HepG2 (cell line): ENCODE data around the gene CCDC97. TPM values are rescaled to one million over a fixed set of nuclear protein-coding genes. Genes with fewer than 3 reads are reported as not detected.

ENCODE experiments used
- AGO2 ChIP-seq: fragments of 200-400 bp; formaldehyde crosslinking; optimal IDR thresholded peaks from 2 replicates; pipeline ENCODE3; 2017; ENCODE audit warnings: mild to moderate bottlenecking, low read depth, low read length, moderate library complexity
- ARNT ChIP-seq: fragments of 450-650 bp; IDR thresholded peaks from 2 replicates; pipeline ENCODE4 v1.6.1; 2017
- BRD4 ChIP-seq: sonication (generic); formaldehyde crosslinking; IDR thresholded peaks from 2 replicates; pipeline ENCODE4 v1.4.0; 2020; ENCODE audit warnings: missing genetic modification reagents
- EP300 ChIP-seq, 3 experiments: sonication (generic) in 1 of 3; formaldehyde crosslinking in 1 of 3; IDR thresholded peaks; 2 replicates each; pipeline versions ENCODE4 v1.5.1 to v1.6.1; 2011 to 2020; ENCODE audit warnings: low read depth in 2 of 3, low read length in 2 of 3, borderline replicate concordance in 1 of 3, improper control_type of control experiment in 1 of 3, mild to moderate bottlenecking in 1 of 3, missing genetic modification reagents in 1 of 3, moderate library complexity in 1 of 3
- FOXO4 ChIP-seq: sonication (generic); formaldehyde crosslinking; conservative IDR thresholded peaks from 2 replicates; pipeline ENCODE4 v1.8.1; 2023; ENCODE audit warnings: missing genetic modification reagents
- GRHL1 ChIP-seq: sonication (generic); formaldehyde crosslinking; conservative IDR thresholded peaks from 2 replicates; pipeline ENCODE4 v1.8.0; 2022; ENCODE audit warnings: missing genetic modification reagents
- HHEX ChIP-seq: IDR thresholded peaks from 2 replicates; pipeline ENCODE4 v1.6.1; 2016; ENCODE audit warnings: control low read depth
- KAT8 ChIP-seq: IDR thresholded peaks from 2 replicates; pipeline ENCODE4 v1.6.1; 2016; ENCODE audit warnings: missing genetic modification reagents, missing compliant biosample characterization
- KDM1A ChIP-seq: IDR thresholded peaks from 2 replicates; pipeline ENCODE4 v1.6.1; 2016; ENCODE audit warnings: missing compliant biosample characterization
- MED1 ChIP-seq: sonication (generic); formaldehyde crosslinking; IDR thresholded peaks from 2 replicates; pipeline ENCODE4 v1.4.0; 2020; ENCODE audit warnings: missing genetic modification reagents
- NR2F1 ChIP-seq, 2 experiments: fragments of 450-650 bp in 1 of 2; formaldehyde crosslinking in 1 of 2; IDR thresholded peaks; 2 replicates each; pipeline versions ENCODE4 v1.5.0 to v1.6.1; 2016 to 2020; ENCODE audit warnings: mild to moderate bottlenecking in 1 of 2, missing compliant biosample characterization in 1 of 2, missing genetic modification reagents in 1 of 2, moderate library complexity in 1 of 2
- NR2F2 ChIP-seq: IDR thresholded peaks from 2 replicates; pipeline ENCODE4 v1.6.1; 2012; ENCODE audit warnings: low read depth, inconsistent platforms, borderline replicate concordance
- POLR2G ChIP-seq: fragments of 200-400 bp; formaldehyde crosslinking; IDR thresholded peaks from 2 replicates; pipeline ENCODE4 v1.6.1; 2018; ENCODE audit warnings: mild to moderate bottlenecking, low read depth, low read length, moderate library complexity
- RARA ChIP-seq: IDR thresholded peaks from 2 replicates; pipeline ENCODE4 v1.6.1; 2016; ENCODE audit warnings: missing genetic modification reagents, missing compliant biosample characterization
- SALL1 ChIP-seq: sonication (generic); formaldehyde crosslinking; IDR thresholded peaks from 2 replicates; pipeline ENCODE4 v1.8.0; 2022; ENCODE audit warnings: mild to moderate bottlenecking, missing genetic modification reagents
- SAP130 ChIP-seq: IDR thresholded peaks from 2 replicates; pipeline ENCODE4 v1.6.1; 2016; ENCODE audit warnings: low read depth
- SP140L ChIP-seq: sonication (generic); formaldehyde crosslinking; IDR thresholded peaks from 2 replicates; pipeline ENCODE4 v1.4.0; 2020; ENCODE audit warnings: missing genetic modification reagents, borderline replicate concordance
- ZEB1 ChIP-seq: IDR thresholded peaks from 2 replicates; pipeline ENCODE4 v1.6.1; 2012; ENCODE audit warnings: mild to moderate bottlenecking, low read depth, inconsistent platforms; ENCODE audit not compliant: insufficient replicate concordance
- ZFX ChIP-seq: sonication (generic); formaldehyde crosslinking; IDR thresholded peaks from 2 replicates; pipeline ENCODE4 v1.4.0; 2020; ENCODE audit warnings: mild to moderate bottlenecking, low read depth, missing genetic modification reagents, moderate library complexity
- ZMYM2 ChIP-seq: sonication (generic); formaldehyde crosslinking; IDR thresholded peaks from 2 replicates; pipeline ENCODE4 v1.8.0; 2022; ENCODE audit warnings: mild to moderate bottlenecking, missing genetic modification reagents
- ZNF563 ChIP-seq: sonication (generic); formaldehyde crosslinking; IDR thresholded peaks from 2 replicates; pipeline ENCODE4 v1.8.0; 2022; ENCODE audit warnings: mild to moderate bottlenecking, moderate library complexity, missing genetic modification reagents
- ZNF761 ChIP-seq: sonication (generic); formaldehyde crosslinking; conservative IDR thresholded peaks from 2 replicates; pipeline ENCODE4 v1.4.0; 2020; ENCODE audit warnings: mild to moderate bottlenecking, missing genetic modification reagents
- ZNF839 ChIP-seq: sonication (generic); formaldehyde crosslinking; IDR thresholded peaks from 2 replicates; pipeline ENCODE4 v1.4.0; 2020; ENCODE audit warnings: missing genetic modification reagents, mild to moderate bottlenecking, borderline replicate concordance
- polyA plus RNA-seq, 8 experiments: library from polyadenylated mRNA; depleted of rRNA in 3 of 8; stranded (reverse) in 7 of 8; unstranded in 1 of 8; fragments of >200 nt; fragmentation: Illumina TruSeq in 4 of 8; extraction: Trizol in 4 of 8; gene quantifications; 2 replicates each; pipeline versions ENCODE4 v1.2.1 to v1.2.3, GENCODE V29; 2011 to 2016; ENCODE audit warnings: low read depth in 4 of 8, missing spikeins in 1 of 8, mixed read lengths in 1 of 8; ENCODE audit not compliant: insufficient read depth in 1 of 8
- total RNA-seq, 5 experiments: library from RNA; depleted of rRNA; stranded (reverse); fragments of >200 nt; fragmentation: Illumina TruSeq; extraction: Trizol; gene quantifications; 2 replicates each; pipeline ENCODE4 v1.2.3, GENCODE V29; 2016; ENCODE audit warnings: low read depth in 1 of 5

The CCDC97 gene
- total and polyA plus RNA-seq, 2 of the 13 experiments (the other 11 are each of a cell fraction or from before 2014, with no cell fraction given): 6.2 to 7.3 TPM

- TF ChIP-seq SP140L (no peak), ZNF761 (no peak), ZNF839 (CRISPR knock-in tag) (no peak), BRD4 (CRISPR knock-in tag) (peak; percentile 15; the same call in 1 of the 2 replicates), ZMYM2 (CRISPR knock-in tag) (no peak), ARNT (no peak), ZFX (CRISPR knock-in tag) (peak; percentile 87), GRHL1 (CRISPR knock-in tag) (no peak), SAP130 (CRISPR knock-in tag) (peak; percentile 63), HHEX (CRISPR knock-in tag) (no peak), NR2F1 (CRISPR knock-in tag; IDR thresholded peaks at IDR 0.05) (peak in 1 of 2 experiments; percentile 51; a peak in 1 of 4 replicates), KAT8 (CRISPR knock-in tag) (0 out of 2 replicates have a peak, but pooled peaks have one; percentile 3), ZNF563 (CRISPR knock-in tag) (no peak), AGO2 (no peak), NR2F2 (0 out of 2 replicates have a peak, but pooled peaks have one; percentile 11), RARA (peak; percentile 75), SALL1 (CRISPR knock-in tag) (no peak), EP300 (IDR thresholded peaks at IDR 0.05; ENCODE audit: low read depth in 2 of 2, low read length in 2 of 2) (peak in 1 of 2 experiments; percentile 16; a peak in 1 of 4 replicates), EP300 (CRISPR knock-in tag; IDR thresholded peaks at IDR 0.05; ENCODE audit: borderline replicate concordance) (no peak), KDM1A (CRISPR knock-in tag) (no peak), POLR2G (peak; percentile 45), ZEB1 (no peak), FOXO4 (no peak), MED1 (CRISPR knock-in tag) (peak; percentile 28; the same call in 1 of the 2 replicates)
These were observed 13.1 kb downstream of the CCDC97 start (continued) for GRCh38 chr19:41323023-41323422.
